ENCODE data around the gene WDR86. TPM values are rescaled to one million over a fixed set of nuclear protein-coding genes. Genes with fewer than 3 reads are reported as not detected.
A peak's percentile ranks its signal among the peaks of the same experiment; 100 is the strongest.

The WDR86 gene
- polyA plus RNA-seq, 2 of the 4 experiments (the other 2 are of a cell fraction) = 0.17 to 0.19 TPM

DNA sequence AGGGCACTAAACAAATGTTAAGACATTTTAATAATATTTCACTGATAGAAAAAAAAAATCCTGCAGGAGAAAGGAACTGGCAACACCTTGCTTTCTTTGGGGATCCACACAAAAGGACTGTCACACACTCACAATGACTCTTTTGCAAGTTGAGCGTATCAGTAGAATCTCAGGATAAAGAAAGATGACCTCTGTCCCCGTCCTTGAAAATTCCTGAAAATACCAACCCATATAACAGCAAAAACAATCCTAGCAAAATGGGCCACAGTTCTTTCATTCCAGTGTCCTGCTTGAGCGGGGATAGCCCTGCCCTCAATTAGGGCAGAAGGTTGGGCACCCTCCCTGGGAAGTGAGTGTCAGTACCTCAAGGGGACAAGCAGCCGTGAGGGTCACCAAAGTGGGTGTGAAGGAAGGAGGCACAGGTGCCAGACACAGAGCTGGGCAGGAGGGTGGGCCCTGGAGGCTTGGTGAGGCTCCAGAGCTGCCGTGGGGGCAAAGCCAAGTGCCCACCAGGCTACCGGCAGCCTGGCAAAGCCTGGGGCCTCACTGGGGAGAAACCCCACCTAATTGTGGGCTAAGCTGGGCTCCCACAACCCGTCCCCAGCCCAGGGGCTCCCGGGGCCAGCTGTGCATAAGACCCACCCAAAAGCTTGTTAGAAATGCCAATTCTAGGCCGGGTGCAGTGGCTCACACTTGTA is 2.8 kb downstream of the WDR86 start:
- no peak overlapping the region for H3K4me2 ChIP-seq
- FAIRE-seq (no peak), DNase-seq (ENCODE audit: low read depth in 1 of 2, low spot score in 1 of 2) (no peak), ATAC-seq (no peak)
- 0 out of 6 replicates have a peak overlapping the region, but pooled peaks of 1 of the 2 experiments have one; percentile 13 for H3K27ac ChIP-seq
- no peak overlapping the region for H3K4me3 ChIP-seq
- no peaks in the 10 kb centered on the region for H3K9me3 ChIP-seq
- no peak for TF ChIP-seq EHMT2 (IDR thresholded peaks at IDR 0.05; ENCODE audit: low read depth)
- TF ChIP-seq, protein P1, sequence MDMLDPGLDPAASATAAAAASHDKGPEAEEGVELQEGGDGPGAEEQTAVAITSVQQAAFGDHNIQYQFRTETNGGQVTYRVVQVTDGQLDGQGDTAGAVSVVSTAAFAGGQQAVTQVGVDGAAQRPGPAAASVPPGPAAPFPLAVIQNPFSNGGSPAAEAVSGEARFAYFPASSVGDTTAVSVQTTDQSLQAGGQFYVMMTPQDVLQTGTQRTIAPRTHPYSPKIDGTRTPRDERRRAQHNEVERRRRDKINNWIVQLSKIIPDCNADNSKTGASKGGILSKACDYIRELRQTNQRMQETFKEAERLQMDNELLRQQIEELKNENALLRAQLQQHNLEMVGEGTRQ (IDR thresholded peaks at IDR 0.05) = no peak
- no peak for TF ChIP-seq RFX5 (IDR thresholded peaks at IDR 0.05)
- TF ChIP-seq KDM5A (IDR thresholded peaks at IDR 0.05) = no peak
- no peak for TF ChIP-seq KDM1A (IDR thresholded peaks at IDR 0.05; ENCODE audit: low read depth)
- no peak for TF ChIP-seq GATA3 (IDR thresholded peaks at IDR 0.05; ENCODE audit: borderline replicate concordance)
- TF ChIP-seq RCOR1 (IDR thresholded peaks at IDR 0.05; ENCODE audit: low read depth, low read length) = no peak
- TF ChIP-seq, protein P2, sequence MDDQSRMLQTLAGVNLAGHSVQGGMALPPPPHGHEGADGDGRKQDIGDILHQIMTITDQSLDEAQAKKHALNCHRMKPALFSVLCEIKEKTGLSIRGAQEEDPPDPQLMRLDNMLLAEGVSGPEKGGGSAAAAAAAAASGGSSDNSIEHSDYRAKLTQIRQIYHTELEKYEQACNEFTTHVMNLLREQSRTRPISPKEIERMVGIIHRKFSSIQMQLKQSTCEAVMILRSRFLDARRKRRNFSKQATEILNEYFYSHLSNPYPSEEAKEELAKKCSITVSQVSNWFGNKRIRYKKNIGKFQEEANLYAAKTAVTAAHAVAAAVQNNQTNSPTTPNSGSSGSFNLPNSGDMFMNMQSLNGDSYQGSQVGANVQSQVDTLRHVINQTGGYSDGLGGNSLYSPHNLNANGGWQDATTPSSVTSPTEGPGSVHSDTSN (IDR thresholded peaks at IDR 0.05) = no peak
- no peak for TF ChIP-seq POLR2A (IDR thresholded peaks at IDR 0.05; ENCODE audit: low read length)
- TF ChIP-seq, protein P3, sequence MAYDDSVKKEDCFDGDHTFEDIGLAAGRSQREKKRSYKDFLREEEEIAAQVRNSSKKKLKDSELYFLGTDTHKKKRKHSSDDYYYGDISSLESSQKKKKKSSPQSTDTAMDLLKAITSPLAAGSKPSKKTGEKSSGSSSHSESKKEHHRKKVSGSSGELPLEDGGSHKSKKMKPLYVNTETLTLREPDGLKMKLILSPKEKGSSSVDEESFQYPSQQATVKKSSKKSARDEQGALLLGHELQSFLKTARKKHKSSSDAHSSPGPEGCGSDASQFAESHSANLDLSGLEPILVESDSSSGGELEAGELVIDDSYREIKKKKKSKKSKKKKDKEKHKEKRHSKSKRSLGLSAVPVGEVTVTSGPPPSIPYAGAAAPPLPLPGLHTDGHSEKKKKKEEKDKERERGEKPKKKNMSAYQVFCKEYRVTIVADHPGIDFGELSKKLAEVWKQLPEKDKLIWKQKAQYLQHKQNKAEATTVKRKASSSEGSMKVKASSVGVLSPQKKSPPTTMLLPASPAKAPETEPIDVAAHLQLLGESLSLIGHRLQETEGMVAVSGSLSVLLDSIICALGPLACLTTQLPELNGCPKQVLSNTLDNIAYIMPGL (CRISPR knock-in tag; IDR thresholded peaks at IDR 0.05; ENCODE audit: borderline replicate concordance) = no peak
- TF ChIP-seq HOXA7 (CRISPR knock-in tag; IDR thresholded peaks at IDR 0.05) = no peak
- TF ChIP-seq, protein P4, sequence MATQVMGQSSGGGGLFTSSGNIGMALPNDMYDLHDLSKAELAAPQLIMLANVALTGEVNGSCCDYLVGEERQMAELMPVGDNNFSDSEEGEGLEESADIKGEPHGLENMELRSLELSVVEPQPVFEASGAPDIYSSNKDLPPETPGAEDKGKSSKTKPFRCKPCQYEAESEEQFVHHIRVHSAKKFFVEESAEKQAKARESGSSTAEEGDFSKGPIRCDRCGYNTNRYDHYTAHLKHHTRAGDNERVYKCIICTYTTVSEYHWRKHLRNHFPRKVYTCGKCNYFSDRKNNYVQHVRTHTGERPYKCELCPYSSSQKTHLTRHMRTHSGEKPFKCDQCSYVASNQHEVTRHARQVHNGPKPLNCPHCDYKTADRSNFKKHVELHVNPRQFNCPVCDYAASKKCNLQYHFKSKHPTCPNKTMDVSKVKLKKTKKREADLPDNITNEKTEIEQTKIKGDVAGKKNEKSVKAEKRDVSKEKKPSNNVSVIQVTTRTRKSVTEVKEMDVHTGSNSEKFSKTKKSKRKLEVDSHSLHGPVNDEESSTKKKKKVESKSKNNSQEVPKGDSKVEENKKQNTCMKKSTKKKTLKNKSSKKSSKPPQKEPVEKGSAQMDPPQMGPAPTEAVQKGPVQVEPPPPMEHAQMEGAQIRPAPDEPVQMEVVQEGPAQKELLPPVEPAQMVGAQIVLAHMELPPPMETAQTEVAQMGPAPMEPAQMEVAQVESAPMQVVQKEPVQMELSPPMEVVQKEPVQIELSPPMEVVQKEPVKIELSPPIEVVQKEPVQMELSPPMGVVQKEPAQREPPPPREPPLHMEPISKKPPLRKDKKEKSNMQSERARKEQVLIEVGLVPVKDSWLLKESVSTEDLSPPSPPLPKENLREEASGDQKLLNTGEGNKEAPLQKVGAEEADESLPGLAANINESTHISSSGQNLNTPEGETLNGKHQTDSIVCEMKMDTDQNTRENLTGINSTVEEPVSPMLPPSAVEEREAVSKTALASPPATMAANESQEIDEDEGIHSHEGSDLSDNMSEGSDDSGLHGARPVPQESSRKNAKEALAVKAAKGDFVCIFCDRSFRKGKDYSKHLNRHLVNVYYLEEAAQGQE (IDR thresholded peaks at IDR 0.05) = no peak
- TF ChIP-seq ZNF302 (CRISPR knock-in tag; IDR thresholded peaks at IDR 0.05) = no peak
- no peak for TF ChIP-seq RAD21 (conservative IDR thresholded peaks at IDR 0.05 in 1 of 2, IDR thresholded peaks at IDR 0.05 in 1 of 2)
- TF ChIP-seq PHF8 (IDR thresholded peaks at IDR 0.05; ENCODE audit: borderline replicate concordance, low read depth) = no peak
- no peak for TF ChIP-seq HDAC2 (IDR thresholded peaks at IDR 0.05)
- TF ChIP-seq NPAS2 (CRISPR knock-in tag; IDR thresholded peaks at IDR 0.05; ENCODE audit: borderline replicate concordance) = no peak
- TF ChIP-seq FOSL2 (IDR thresholded peaks at IDR 0.05) = no peak
- no peak for TF ChIP-seq FOSL2 (CRISPR knock-in tag; IDR thresholded peaks at IDR 0.05)
- no peak for TF ChIP-seq NFE2L2 (conservative IDR thresholded peaks at IDR 0.05; ENCODE audit: low read length)
- TF ChIP-seq CBX8 (IDR thresholded peaks at IDR 0.05) = no peak
- ChIA-PET POLR2A (no interaction called here), CTCF (interaction anchor here (4.1 kb wide), 1 partner anchor 42 kb away, joined by 19 read pairs; no protein-coding TSS in a partner anchor)
- H3K4me1 ChIP-seq = peaks cover 31% of the 10 kb centered on the region
- WGBS (ENCODE audit: missing lambda C conversion rate) = 85% methylated on average over 9 of the region's 9 CpGs

Data from A549 (cell line).